HEK293 (cell line): Measurements from ENCODE around the gene VPS13D.

Experiments used
- CTCF ChIA-PET: fragments of 350-600 bp; formaldehyde crosslinking; extraction: SDS; loops from one replicate; lab custom pipeline; 2021; ENCODE audit warnings: antibody characterized with exemption; lab: Yijun Ruan, JAX
- POLR2A ChIA-PET: fragments of 300-600 bp; formaldehyde crosslinking; extraction: SDS; loops from one replicate; lab custom pipeline; 2020; ENCODE audit warnings: antibody characterized with exemption, inconsistent platforms; lab: Yijun Ruan, JAX
- H3K27ac ChIP-seq: fragments of 200-500 bp; sonication (Bioruptor generic); 2 replicates; pipeline ENCODE4 v1.5.1; 2014; ENCODE audit warnings: low read depth, low read length, control low read depth, inconsistent platforms; ENCODE audit errors: extremely low read depth
- H3K36me3 ChIP-seq, 2 experiments: fragments of 200-500 bp in 1 of 2; sonication (Bioruptor generic) in 1 of 2; 1 replicate in 1 of 2; 2 replicates in 1 of 2; pipeline ENCODE4 v1.5.1; 2014 to 2017; ENCODE audit warnings: inconsistent platforms in 2 of 2, low read length in 2 of 2; ENCODE audit not compliant: control insufficient read depth in 2 of 2, insufficient read depth in 1 of 2
- H3K4me1 ChIP-seq: fragments of 200-500 bp; sonication (Bioruptor generic); 2 replicates; pipeline ENCODE4 v1.5.1; 2014; ENCODE audit warnings: mild to moderate bottlenecking, low read length, inconsistent platforms; ENCODE audit not compliant: control insufficient read depth, insufficient read depth
- H3K4me3 ChIP-seq: 2 replicates; pipeline ENCODE4 v1.5.1; 2011; ENCODE audit warnings: low read depth, mild to moderate bottlenecking, control low read depth, low read length, moderate library complexity
- H3K9me3 ChIP-seq: fragments of 200-500 bp; sonication (Bioruptor generic); 2 replicates; pipeline ENCODE4 v1.5.1; 2014; ENCODE audit warnings: low read depth, low read length, inconsistent platforms; ENCODE audit not compliant: control insufficient read depth, insufficient read depth
- ATF2 ChIP-seq: fragments of 450-650 bp; formaldehyde crosslinking; IDR thresholded peaks from 2 replicates; pipeline ENCODE4 v1.5.1; 2016; ENCODE audit warnings: missing biosample characterization, missing genetic modification characterization, low read depth
- HOXC10 ChIP-seq: sonication (generic); formaldehyde crosslinking; IDR thresholded peaks from 2 replicates; pipeline ENCODE4 v1.8.1; 2023; ENCODE audit warnings: mild to moderate bottlenecking, missing genetic modification reagents
- KLF16 ChIP-seq: fragments of 450-650 bp; formaldehyde crosslinking; IDR thresholded peaks from 2 replicates; pipeline ENCODE4 v1.5.1; 2017; ENCODE audit warnings: missing biosample characterization, missing genetic modification characterization
- OSR2 ChIP-seq: fragments of 450-650 bp; formaldehyde crosslinking; IDR thresholded peaks from 2 replicates; pipeline ENCODE4 v1.5.1; 2016; ENCODE audit warnings: missing biosample characterization, missing genetic modification characterization
- PATZ1 ChIP-seq: fragments of 450-650 bp; formaldehyde crosslinking; IDR thresholded peaks from 2 replicates; pipeline ENCODE4 v1.5.1; 2016; ENCODE audit warnings: missing biosample characterization, missing genetic modification characterization
- SP2 ChIP-seq: fragments of 450-650 bp; formaldehyde crosslinking; IDR thresholded peaks from 2 replicates; pipeline ENCODE4 v1.5.1; 2016; ENCODE audit warnings: missing biosample characterization, missing genetic modification characterization
- SP7 ChIP-seq: fragments of 450-650 bp; formaldehyde crosslinking; IDR thresholded peaks from 2 replicates; pipeline ENCODE4 v1.5.1; 2016; ENCODE audit warnings: missing biosample characterization, missing genetic modification characterization
- TSHZ1 ChIP-seq: fragments of 450-650 bp; formaldehyde crosslinking; IDR thresholded peaks from 2 replicates; pipeline ENCODE4 v1.5.1; 2016; ENCODE audit warnings: missing biosample characterization, missing genetic modification characterization, borderline replicate concordance
- YY1 ChIP-seq: fragments of 450-650 bp; formaldehyde crosslinking; IDR thresholded peaks from 2 replicates; pipeline ENCODE4 v1.5.1; 2018; ENCODE audit warnings: missing biosample characterization, missing genetic modification characterization
- ZBTB7A ChIP-seq: fragments of 450-650 bp; formaldehyde crosslinking; IDR thresholded peaks from 2 replicates; pipeline ENCODE4 v1.5.1; 2016; ENCODE audit warnings: low read depth, missing biosample characterization, missing genetic modification characterization
- ZFHX2 ChIP-seq: fragments of 450-650 bp; formaldehyde crosslinking; conservative IDR thresholded peaks from 2 replicates; pipeline ENCODE4 v1.5.1; 2016; ENCODE audit warnings: missing biosample characterization, missing genetic modification characterization
- ZNF10 ChIP-seq: fragments of 450-650 bp; formaldehyde crosslinking; IDR thresholded peaks from 2 replicates; pipeline ENCODE4 v1.5.1; 2017; ENCODE audit warnings: missing biosample characterization, missing genetic modification characterization
- ZNF202 ChIP-seq: fragments of 450-650 bp; formaldehyde crosslinking; IDR thresholded peaks from 2 replicates; pipeline ENCODE4 v1.5.1; 2016; ENCODE audit warnings: missing biosample characterization, missing genetic modification characterization, borderline replicate concordance
- ZNF416 ChIP-seq: fragments of 450-650 bp; formaldehyde crosslinking; IDR thresholded peaks from 2 replicates; pipeline ENCODE4 v1.5.1; 2016; ENCODE audit warnings: missing biosample characterization, missing genetic modification characterization
- ZNF518A ChIP-seq: fragments of 450-650 bp; formaldehyde crosslinking; conservative IDR thresholded peaks from 2 replicates; pipeline ENCODE4 v1.5.1; 2016; ENCODE audit warnings: low read depth, missing biosample characterization, missing genetic modification characterization
- ZNF560 ChIP-seq: fragments of 450-650 bp; formaldehyde crosslinking; IDR thresholded peaks from 2 replicates; pipeline ENCODE4 v1.5.1; 2017; ENCODE audit warnings: missing biosample characterization, missing genetic modification characterization, borderline replicate concordance
- ZNF600 ChIP-seq: fragments of 450-650 bp; formaldehyde crosslinking; IDR thresholded peaks from 2 replicates; pipeline ENCODE4 v1.5.1; 2016; ENCODE audit warnings: missing biosample characterization, missing genetic modification characterization
- ZNF623 ChIP-seq: fragments of 450-650 bp; formaldehyde crosslinking; IDR thresholded peaks from 2 replicates; pipeline ENCODE4 v1.5.1; 2016; ENCODE audit warnings: missing biosample characterization, missing genetic modification characterization
- ZNF624 ChIP-seq: fragments of 450-650 bp; formaldehyde crosslinking; IDR thresholded peaks from 2 replicates; pipeline ENCODE4 v1.5.1; 2017; ENCODE audit warnings: missing biosample characterization, missing genetic modification characterization
- ZNF664 ChIP-seq: fragments of 450-650 bp; formaldehyde crosslinking; IDR thresholded peaks from 2 replicates; pipeline ENCODE4 v1.5.1; 2016; ENCODE audit warnings: missing biosample characterization, missing genetic modification characterization
- ZNF830 ChIP-seq: fragments of 450-650 bp; IDR thresholded peaks from 2 replicates; pipeline ENCODE4 v1.5.0; 2018; ENCODE audit warnings: missing biosample characterization, missing genetic modification characterization, low read depth, mild to moderate bottlenecking, moderate library complexity

The VPS13D gene

GRCh38 chr1:12426030-12426429 lies 196.2 kb downstream of the VPS13D start:
- Histone ChIP-seq H3K4me1 (no peaks in the 10 kb centered on the region), H3K27ac (no peak overlapping the region), H3K36me3 (peaks cover 0 to 19% of the 10 kb centered on the region in 2 experiments; a peak in 1 of 3 replicates), H3K9me3 (no peaks in the 10 kb centered on the region), H3K4me3 (no peak overlapping the region)
- no peak for TF ChIP-seq ZNF664 (tag by site-specific recombination)
- POLR2A ChIA-PET = no interaction called here
- CTCF ChIA-PET = interaction anchor here (0.6 to 1.1 kb wide), 3 partner anchors 9 to 290 kb away, joined by 3 read pairs; partner anchors contain the start of gene AADACL3

DNA sequence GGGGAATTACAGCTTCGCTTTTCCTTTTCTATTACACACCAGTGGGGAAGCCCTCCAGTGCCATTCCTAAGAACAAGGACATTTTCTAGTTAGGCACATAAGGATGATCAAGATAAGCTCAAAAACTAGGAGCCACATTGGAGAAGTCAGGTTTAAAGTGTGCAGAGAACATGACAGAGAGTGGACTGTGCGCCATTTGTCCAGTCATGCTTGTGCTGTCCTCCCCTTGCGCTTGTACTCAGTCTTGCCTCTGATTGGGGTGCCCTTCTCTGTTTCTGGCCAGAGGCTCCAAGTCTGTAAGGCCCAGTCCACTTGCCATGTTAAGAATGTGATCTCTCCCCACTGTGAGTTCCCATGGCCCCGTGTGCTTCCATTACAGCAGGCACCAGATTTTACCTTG lies 198.5 kb downstream of the VPS13D start:
- no peak overlapping the region for H3K27ac ChIP-seq
- H3K9me3 ChIP-seq = no peaks in the 10 kb centered on the region
- H3K4me3 ChIP-seq = no peak overlapping the region
- POLR2A ChIA-PET = no interaction called here
- peaks cover 3% of the 10 kb centered on the region; the same call in 1 of the 2 replicates for H3K4me1 ChIP-seq
- peaks cover 0 to 14% of the 10 kb centered on the region in 2 experiments; a peak in 1 of 3 replicates for H3K36me3 ChIP-seq
- TF ChIP-seq ZNF202 = no peak
- TF ChIP-seq PATZ1 (tag by site-specific recombination) = no peak
- TF ChIP-seq KLF16 (tag by site-specific recombination) = no peak
- TF ChIP-seq TSHZ1 (tag by site-specific recombination) = no peak
- no peak for TF ChIP-seq ZNF830
- TF ChIP-seq ZNF624 = no peak
- TF ChIP-seq ZNF623 (tag by site-specific recombination) = no peak
- TF ChIP-seq YY1 (tag by site-specific recombination) = no peak
- TF ChIP-seq SP7 (tag by site-specific recombination) = no peak
- no peak for TF ChIP-seq ZNF560 (tag by site-specific recombination)
- no peak for TF ChIP-seq ZNF518A (tag by site-specific recombination)
- no peak for TF ChIP-seq SP2 (tag by site-specific recombination)
- no peak for TF ChIP-seq HOXC10 (CRISPR knock-in tag)
- no peak for TF ChIP-seq ATF2 (tag by site-specific recombination)
- no peak for TF ChIP-seq ZNF600 (tag by site-specific recombination)
- no peak for TF ChIP-seq ZNF10 (tag by site-specific recombination)
- TF ChIP-seq ZNF416 = no peak
- no peak for TF ChIP-seq ZBTB7A
- no peak for TF ChIP-seq ZFHX2 (tag by site-specific recombination)
- no peak for TF ChIP-seq OSR2 (tag by site-specific recombination)
- TF ChIP-seq, all 188 proteins: peak for 0
- CTCF ChIA-PET = no interaction called here
